Prostate gland (tissue), 2 donors: ENCODE data around the gene LYRM4.

Source experiments
- POLR2A ChIP-seq: fragments of 450-650 bp; IDR thresholded peaks from one replicate; pipeline ENCODE4 v1.6.1; 2016; ENCODE audit warnings: antibody characterized with exemption, mild to moderate bottlenecking
- POLR2AphosphoS5 ChIP-seq: sonication (generic); formaldehyde crosslinking; IDR thresholded peaks from one replicate; pipeline ENCODE4 v1.6.1; 2017; ENCODE audit warnings: antibody characterized with exemption
- TF ChIP-seq, protein P1 (sequence below), 4 experiments: fragments of 200-600 bp in 2 of 4; fragments of 450-650 bp in 2 of 4; sonication (generic) in 2 of 4; IDR thresholded peaks; 1 replicate in 3 of 4; 2 replicates in 1 of 4; pipeline ENCODE4 v1.5.1; 2016 to 2019; ENCODE audit warnings: antibody characterized with exemption in 4 of 4, mild to moderate bottlenecking in 2 of 4, moderate library complexity in 2 of 4

GRCh38 chr6:5180636-5181035, 80.1 kb downstream of the LYRM4 start:
- TF ChIP-seq, protein P1, sequence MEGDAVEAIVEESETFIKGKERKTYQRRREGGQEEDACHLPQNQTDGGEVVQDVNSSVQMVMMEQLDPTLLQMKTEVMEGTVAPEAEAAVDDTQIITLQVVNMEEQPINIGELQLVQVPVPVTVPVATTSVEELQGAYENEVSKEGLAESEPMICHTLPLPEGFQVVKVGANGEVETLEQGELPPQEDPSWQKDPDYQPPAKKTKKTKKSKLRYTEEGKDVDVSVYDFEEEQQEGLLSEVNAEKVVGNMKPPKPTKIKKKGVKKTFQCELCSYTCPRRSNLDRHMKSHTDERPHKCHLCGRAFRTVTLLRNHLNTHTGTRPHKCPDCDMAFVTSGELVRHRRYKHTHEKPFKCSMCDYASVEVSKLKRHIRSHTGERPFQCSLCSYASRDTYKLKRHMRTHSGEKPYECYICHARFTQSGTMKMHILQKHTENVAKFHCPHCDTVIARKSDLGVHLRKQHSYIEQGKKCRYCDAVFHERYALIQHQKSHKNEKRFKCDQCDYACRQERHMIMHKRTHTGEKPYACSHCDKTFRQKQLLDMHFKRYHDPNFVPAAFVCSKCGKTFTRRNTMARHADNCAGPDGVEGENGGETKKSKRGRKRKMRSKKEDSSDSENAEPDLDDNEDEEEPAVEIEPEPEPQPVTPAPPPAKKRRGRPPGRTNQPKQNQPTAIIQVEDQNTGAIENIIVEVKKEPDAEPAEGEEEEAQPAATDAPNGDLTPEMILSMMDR (IDR thresholded peaks at IDR 0.05): no peak
- TF ChIP-seq POLR2AphosphoS5 (no peak), POLR2A (no peak)
